Measurements from ENCODE around the gene GCKR. TPM values are rescaled to one million over a fixed set of nuclear protein-coding genes. Genes with fewer than 3 reads are reported as not detected.
A peak's percentile ranks its signal among the peaks of the same experiment; 100 is the strongest.

GCKR gene, protein sequence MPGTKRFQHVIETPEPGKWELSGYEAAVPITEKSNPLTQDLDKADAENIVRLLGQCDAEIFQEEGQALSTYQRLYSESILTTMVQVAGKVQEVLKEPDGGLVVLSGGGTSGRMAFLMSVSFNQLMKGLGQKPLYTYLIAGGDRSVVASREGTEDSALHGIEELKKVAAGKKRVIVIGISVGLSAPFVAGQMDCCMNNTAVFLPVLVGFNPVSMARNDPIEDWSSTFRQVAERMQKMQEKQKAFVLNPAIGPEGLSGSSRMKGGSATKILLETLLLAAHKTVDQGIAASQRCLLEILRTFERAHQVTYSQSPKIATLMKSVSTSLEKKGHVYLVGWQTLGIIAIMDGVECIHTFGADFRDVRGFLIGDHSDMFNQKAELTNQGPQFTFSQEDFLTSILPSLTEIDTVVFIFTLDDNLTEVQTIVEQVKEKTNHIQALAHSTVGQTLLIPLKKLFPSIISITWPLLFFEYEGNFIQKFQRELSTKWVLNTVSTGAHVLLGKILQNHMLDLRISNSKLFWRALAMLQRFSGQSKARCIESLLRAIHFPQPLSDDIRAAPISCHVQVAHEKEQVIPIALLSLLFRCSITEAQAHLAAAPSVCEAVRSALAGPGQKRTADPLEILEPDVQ
- 0.22 TPM in 1 of 2 replicates, not detected in the other for total RNA-seq

DNA sequence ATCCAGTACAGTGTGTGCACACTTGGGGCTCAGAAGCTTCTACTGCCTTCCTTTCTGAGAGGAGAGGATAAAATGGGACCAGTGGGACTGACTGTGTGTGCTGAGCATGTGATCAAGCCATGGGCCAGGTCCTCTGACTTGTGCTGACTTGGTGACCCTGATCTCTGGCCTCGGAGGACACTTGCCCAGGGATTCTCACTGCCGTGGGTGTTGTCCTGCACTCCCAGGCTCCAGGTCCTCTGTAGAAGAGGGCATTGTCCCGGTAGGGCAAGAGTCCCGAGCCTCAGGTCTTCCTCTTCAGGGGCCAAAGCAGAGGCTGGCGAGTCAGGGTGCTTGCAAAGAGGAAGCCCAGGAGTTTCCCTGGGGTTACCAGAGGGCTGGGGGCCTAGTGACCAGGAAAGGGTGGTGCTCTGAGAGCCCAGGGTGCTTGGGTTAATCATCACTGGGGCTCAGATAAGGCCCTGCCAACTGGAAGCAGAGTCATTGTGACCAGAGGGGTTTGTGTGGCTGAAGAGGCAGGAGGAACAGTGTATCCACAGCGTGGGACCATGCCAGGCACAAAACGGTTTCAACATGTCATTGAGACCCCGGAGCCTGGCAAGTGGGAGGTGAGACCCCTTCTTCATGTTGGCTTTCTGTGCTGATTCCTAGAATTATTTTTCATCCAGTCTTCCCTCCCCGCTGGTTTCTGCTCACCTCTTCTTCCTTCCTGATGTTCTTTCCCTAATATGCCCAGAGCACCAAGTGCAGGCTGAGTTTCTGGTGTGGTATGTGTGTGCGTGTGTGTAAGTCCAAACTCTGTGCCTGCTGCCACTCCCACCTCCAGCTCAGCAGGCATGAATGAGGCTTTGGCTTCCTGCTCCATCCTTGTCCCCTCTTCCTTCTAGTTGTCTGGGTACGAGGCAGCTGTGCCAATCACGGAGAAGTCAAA lies at the start of gene GCKR:
TSS of gene GCKR (plus strand) at position 483 of the 931 bp plus-strand sequence. CDS start at position 549, 66 bp downstream.
- peak in 1 of 2 donors; percentile 27 for DNase-seq (ENCODE audit: low read depth in 2 of 2)

GRCh38 chr2:27448381-27448780 lies 48.3 kb upstream of the GCKR start:
- DNase-seq (ENCODE audit: low read depth in 2 of 2), result no peak

- no peak for DNase-seq (ENCODE audit: low read depth in 2 of 2)
Observed at GRCh38 chr2:27451095-27451494, 45.5 kb upstream of the GCKR start.

GRCh38 chr2:27453968-27454367 lies 42.7 kb upstream of the GCKR start:
- no peak for DNase-seq (ENCODE audit: low read depth in 2 of 2)

DNA sequence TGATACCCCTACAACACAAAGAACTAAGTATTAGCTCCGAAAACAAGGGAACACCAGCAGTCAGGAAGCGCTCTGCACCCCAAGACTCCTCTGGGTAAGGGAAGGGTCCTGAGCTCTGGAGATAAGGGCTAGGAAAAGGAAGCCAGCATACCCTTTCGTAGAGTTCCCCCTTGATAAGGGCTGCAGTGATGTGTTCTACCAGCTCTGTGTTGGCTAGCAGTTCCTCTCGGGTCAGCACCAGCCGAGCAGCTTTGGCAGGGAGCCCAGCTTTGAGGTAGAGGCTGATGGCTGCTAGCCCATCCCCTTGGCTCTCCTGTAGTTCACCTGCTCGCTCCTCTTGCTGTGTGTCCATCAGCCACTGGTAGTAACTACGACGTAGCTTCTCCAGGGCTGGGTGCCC lies 35.5 kb upstream of the GCKR start:
- peak in 1 of 2 donors; percentile 10 for DNase-seq (ENCODE audit: low read depth in 2 of 2)

DNA sequence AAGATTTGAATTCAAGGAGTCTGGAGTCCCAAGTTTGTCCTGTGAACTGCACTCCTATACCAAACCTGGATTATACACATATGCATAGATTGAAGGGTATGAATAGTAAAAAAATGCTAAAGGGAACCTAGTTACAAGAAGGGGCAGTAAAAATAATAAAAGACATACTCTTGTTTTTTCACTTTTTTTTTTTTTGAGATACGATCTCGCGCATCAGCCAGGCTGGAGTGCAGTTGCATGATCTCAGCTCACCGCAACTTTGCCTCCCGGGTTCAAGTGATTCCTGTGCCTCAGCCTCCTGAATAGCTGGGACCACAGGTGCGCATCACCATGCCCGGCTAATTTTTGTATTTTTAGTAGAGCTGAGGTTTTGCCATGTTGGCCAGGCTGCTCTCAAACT lies 32.2 kb upstream of the GCKR start:
- no peak for DNase-seq (ENCODE audit: low read depth in 2 of 2)

DNA sequence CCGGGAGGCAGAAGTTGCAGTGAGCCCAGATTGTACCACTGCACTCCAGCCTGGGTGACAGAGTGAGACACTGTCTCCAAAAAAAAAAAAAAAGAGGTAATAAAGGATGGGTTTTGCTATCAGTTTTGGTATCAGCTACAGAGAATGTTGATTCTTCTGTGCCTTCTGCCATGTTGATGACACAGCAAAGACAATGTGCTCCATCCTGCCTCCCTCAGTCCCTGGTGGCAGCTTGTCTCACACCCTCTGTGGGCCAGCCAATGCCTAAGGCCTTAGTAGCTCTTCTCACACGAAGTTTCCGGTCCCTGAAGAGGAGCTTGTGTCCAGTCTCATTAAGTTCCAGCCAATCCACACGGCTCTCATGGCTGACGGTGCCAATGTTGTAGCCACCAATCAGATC lies 24.7 kb upstream of the GCKR start:
- DNase-seq (ENCODE audit: low read depth in 2 of 2), result no peak

DNA sequence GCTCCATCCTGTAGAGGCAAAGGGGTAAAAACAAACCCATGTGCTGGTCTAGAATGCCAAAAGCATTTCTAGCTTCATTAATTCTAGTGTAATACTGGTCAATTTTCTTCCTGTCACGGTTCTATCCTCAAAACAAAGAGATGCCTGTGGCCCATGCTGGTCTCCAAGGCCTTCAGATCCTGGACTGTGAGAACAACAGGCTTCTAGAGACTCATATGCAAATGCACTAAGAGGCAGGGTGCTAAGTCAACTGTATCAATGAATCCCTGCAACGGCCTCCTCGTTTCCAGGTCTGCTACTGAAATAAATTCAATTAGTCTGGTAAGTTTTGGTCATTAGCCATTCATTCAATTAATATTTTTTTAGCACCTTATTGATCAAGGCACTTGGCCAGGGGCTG lies 11.1 kb upstream of the GCKR start:
- DNase-seq (ENCODE audit: low read depth in 2 of 2), result no peak

DNA sequence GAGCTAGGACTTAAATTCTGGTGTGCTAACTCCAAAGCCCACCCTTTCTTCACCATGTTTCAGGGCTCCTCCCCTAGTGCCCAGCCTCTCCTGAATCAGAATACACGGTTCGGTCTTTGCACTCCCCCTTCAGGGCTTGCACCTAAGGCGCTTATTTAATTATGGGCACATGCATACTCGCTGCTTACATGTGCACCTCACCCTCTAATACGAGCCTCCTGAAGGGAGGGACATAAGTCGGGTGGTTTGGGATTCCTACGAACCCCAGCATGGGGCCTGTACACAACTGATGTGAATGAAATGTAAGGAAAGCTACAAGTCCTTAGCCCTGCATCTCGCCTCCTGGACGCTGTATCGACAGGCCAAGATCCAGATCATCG lies 7.5 kb upstream of the GCKR start:
- DNase-seq (ENCODE audit: low read depth in 2 of 2), result peak; percentile 21 to 42

DNA sequence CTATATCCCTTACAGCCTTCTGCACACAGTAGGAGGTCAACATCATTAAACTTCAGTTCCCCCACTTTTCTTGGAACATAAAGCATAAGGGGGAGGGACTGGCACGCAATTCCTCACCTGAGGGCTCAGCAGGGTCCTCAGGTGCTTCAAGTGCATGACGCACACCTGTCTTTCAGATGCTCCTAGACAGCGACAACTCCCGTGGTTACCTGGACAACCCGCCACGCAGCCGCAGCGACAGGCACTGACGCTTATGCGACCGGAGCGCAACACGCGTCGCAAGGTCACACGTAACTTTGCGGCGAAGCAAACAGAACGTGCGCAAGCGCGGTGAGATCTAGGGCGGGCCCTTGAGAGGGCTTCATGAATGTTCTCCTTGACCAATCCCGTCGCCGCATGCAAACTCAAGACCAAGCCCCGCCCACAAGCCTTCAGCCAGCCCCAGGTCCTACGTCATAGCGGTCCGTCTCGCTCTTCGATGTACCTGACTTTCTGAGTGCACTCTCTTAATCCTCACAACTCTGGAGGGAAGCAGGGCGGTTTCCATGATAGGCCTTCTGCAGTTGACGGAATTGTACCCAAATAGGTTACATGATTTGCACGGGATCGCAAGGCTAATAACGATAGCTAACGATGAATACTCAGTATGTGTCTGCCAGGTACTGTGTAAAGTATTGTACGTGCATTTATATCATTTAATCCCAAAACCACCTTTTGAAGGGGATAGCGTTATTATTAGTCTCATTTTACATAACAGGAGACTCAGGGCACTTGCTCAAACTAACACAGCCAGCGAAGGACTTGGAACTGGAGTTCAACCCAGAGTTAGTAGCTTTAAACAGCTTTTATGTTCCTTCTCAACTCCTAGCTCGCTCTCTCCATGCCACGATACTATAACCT lies 6.9 kb upstream of the GCKR start, which contains the start of gene IFT172:
TSS of gene IFT172 (minus strand) at position 246 of the 900 bp plus-strand sequence. CDS start at position 156, 90 bp downstream.
- peak; percentile 99 for DNase-seq (ENCODE audit: low read depth in 2 of 2)

- no peak for DNase-seq (ENCODE audit: low read depth in 2 of 2)
Observed at GRCh38 chr2:27492557-27492956, 4.1 kb upstream of the GCKR start.

- no peak for DNase-seq (ENCODE audit: low read depth in 2 of 2)
Observed at GRCh38 chr2:27493948-27494283, 2.7 kb upstream of the GCKR start.

DNA sequence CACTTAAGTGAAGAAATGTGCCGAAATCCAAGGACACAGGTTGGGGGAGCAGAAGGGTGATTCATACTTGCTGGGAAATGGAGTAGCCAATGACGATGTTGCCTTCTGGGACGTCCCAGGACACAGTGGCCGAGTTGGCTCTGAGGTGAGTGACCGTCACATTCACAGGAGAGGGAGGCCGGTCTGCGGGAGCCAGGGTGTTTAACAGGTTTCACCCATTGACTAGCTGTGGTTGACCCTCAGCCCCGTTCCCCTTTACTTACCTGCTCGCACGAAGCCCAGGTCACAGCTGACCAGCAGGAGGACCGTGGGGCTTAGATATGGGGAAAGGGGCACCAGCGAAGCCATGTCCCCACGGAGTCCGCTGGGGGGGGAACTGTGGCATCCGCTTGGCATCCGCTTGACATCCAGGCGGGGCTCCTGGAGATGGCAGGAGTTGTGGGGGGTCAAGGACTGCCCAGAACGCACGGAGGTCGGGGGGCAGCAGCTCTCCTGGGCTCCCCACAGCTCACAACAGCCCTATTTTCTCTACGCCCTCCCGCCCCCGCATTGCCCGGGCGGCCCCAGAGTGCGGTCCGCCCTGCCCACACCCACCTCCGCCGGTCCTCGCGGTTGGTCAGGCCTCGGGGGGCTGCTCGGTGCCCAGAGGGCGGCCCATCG lies 2.2 kb upstream of the GCKR start:
- DNase-seq (ENCODE audit: low read depth in 2 of 2), result peak; percentile 18 to 50

DNA sequence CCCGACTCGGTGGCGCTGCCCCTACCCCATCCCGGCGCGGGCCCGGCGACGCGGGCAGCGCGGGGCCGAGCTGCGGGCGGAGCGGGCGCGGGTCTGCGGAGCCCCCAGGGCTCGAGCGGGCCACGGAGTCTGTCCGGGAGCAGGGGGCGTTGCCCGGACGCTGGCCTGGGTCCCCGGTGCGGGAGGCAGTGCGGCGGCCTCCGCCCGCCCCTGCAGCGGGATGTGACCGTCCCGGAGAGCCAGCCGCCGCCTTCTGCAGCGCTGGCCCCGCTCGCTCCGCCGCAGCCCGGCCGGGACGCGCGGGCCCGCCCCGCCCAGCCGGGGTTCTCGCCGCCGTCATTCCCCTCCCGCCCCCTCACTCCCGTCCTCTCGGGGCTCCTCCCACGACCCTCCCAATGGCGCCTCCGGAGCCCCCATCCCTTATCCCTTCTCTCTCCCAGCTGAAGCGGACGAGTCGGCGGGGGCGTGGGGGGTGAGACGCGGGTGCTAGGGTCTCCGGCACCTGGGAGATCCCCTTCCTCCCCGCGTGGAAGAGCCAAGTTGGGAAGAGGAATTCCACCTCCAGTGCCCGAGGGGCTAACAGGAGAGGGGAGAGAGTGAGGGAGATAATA lies 1.6 kb upstream of the GCKR start, which contains the start of gene FNDC4:
TSS of gene FNDC4 (minus strand) at position 257 of the 611 bp plus-strand sequence. CDS start 521 bp downstream, outside the sequence.
- DNase-seq (ENCODE audit: low read depth in 2 of 2), result peak; percentile 27 to 40

GRCh38 chr2:27495840-27496356 lies 741 bp upstream of the GCKR start:
- DNase-seq (ENCODE audit: low read depth in 2 of 2), result no peak

- no peak for DNase-seq (ENCODE audit: low read depth in 2 of 2)
Observed at GRCh38 chr2:27497288-27497627, 619 bp downstream of the GCKR start.

DNA sequence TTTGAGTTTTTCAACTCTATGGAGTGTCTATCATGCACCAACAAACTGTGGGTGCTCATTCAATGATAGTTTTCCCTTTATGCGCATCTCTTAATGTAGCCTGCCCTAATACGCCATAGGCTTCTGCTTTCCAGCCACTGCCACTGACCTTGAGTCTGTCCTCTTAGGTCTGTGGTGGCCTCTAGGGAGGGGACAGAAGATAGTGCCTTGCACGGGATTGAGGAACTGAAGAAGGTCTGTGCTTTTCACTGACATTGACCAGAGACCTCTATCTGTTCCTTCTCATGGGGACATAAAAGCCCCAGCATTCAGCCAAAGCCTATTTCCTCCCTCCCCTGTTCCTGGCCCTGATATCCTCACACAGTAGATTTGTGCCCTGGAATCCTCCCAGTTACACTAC lies 2.3 kb downstream of the GCKR start:
- no peak for DNase-seq (ENCODE audit: low read depth in 2 of 2)

DNA sequence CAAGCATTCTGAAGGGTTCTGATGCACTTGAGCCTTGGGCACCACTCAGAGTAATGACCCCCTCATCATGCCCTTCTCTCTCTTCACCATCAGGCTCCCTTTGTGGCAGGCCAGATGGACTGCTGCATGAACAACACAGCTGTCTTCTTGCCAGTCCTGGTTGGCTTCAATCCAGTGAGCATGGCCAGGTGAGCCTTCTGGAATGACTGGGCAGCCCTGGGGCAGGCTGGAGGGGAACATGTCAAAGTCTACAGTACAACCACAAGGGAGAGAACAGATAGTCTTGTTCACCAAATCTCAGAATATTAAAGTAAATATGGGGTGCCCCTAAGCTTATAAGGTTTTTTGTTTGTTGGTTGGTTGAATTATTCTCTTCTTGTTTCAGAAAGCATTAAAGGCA lies 4.4 kb downstream of the GCKR start:
- DNase-seq (ENCODE audit: low read depth in 2 of 2), result no peak

GRCh38 chr2:27502142-27502541 lies 5.5 kb downstream of the GCKR start:
- no peak for DNase-seq (ENCODE audit: low read depth in 2 of 2)

- no peak for DNase-seq (ENCODE audit: low read depth in 2 of 2)
Observed at GRCh38 chr2:27506587-27506986, 9.9 kb downstream of the GCKR start.
